GM12878 (cell line): ENCODE measurements around the gene EFNA2. TPM values are rescaled to one million over a fixed set of nuclear protein-coding genes. Genes with fewer than 3 reads are reported as not detected.

Experiments
- BHLHE40 ChIP-seq, 2 experiments: fragments of 450-650 bp in 1 of 2; IDR thresholded peaks; 2 replicates each; pipeline ENCODE4 v1.6.1; 2011 to 2017; ENCODE audit warnings: low read depth in 2 of 2, borderline replicate concordance in 1 of 2, improper control_type of control experiment in 1 of 2, low read length in 1 of 2, mild to moderate bottlenecking in 1 of 2
- CREB1 ChIP-seq: IDR thresholded peaks from 2 replicates; pipeline ENCODE4 v1.6.1; 2012; ENCODE audit warnings: low read depth, mild to moderate bottlenecking, inconsistent platforms
- DPF2 ChIP-seq: fragments of 450-650 bp; IDR thresholded peaks from 2 replicates; pipeline ENCODE4 v1.6.1; 2017; ENCODE audit warnings: mild to moderate bottlenecking
- E2F4 ChIP-seq: IDR thresholded peaks from 2 replicates; pipeline ENCODE4 v1.6.1; 2012; ENCODE audit warnings: low read depth, low read length, improper control_type of control experiment
- EGR1 ChIP-seq, 2 experiments: IDR thresholded peaks; 1 replicate in 1 of 2; 2 replicates in 1 of 2; pipeline ENCODE4 v1.6.1; 2011 to 2012; ENCODE audit warnings: low read depth in 2 of 2, low read length in 2 of 2, borderline replicate concordance in 1 of 2, mild to moderate bottlenecking in 1 of 2, moderate library complexity in 1 of 2
- HDAC2 ChIP-seq: fragments of 200-600 bp; sonication (generic); IDR thresholded peaks from 2 replicates; pipeline ENCODE4 v1.6.1; 2017
- HDAC6 ChIP-seq: fragments of 200-600 bp; sonication (generic); IDR thresholded peaks from one replicate; pipeline ENCODE4 v1.8.0; 2017; ENCODE audit warnings: antibody characterized with exemption; ENCODE audit not compliant: unreplicated experiment
- IKZF2 ChIP-seq, 2 experiments: fragments of 450-650 bp; IDR thresholded peaks; 2 replicates each; pipeline ENCODE4 v1.6.1; 2017; ENCODE audit warnings: mild to moderate bottlenecking in 2 of 2, moderate library complexity in 2 of 2
- KAT2A ChIP-seq: conservative IDR thresholded peaks from 2 replicates; pipeline ENCODE4 v1.6.1; 2011; ENCODE audit warnings: low read depth, low read length; ENCODE audit not compliant: control insufficient read depth
- LARP7 ChIP-seq: fragments of 450-650 bp; IDR thresholded peaks from 2 replicates; pipeline ENCODE4 v1.6.1; 2017; ENCODE audit warnings: mild to moderate bottlenecking
- MAX ChIP-seq: IDR thresholded peaks from 2 replicates; pipeline ENCODE4 v1.6.1; 2012; ENCODE audit warnings: low read depth, low read length, improper control_type of control experiment
- NFIC ChIP-seq: IDR thresholded peaks from 2 replicates; pipeline ENCODE4 v1.6.1; 2012; ENCODE audit warnings: low read depth, mild to moderate bottlenecking, inconsistent platforms, low read length, moderate library complexity
- NKRF ChIP-seq: fragments of 450-650 bp; conservative IDR thresholded peaks from 2 replicates; pipeline ENCODE4 v1.6.1; 2017; ENCODE audit warnings: mild to moderate bottlenecking, moderate library complexity
- PAX8 ChIP-seq: fragments of 450-650 bp; IDR thresholded peaks from 2 replicates; pipeline ENCODE4 v1.6.1; 2017; ENCODE audit warnings: mild to moderate bottlenecking, moderate library complexity
- RBBP5 ChIP-seq: fragments of 200-600 bp; sonication (generic); conservative IDR thresholded peaks from 2 replicates; pipeline ENCODE4 v1.6.1; 2016
- SMAD5 ChIP-seq: IDR thresholded peaks from 2 replicates; pipeline ENCODE4 v1.6.1; 2016; ENCODE audit warnings: antibody characterized with exemption, low read depth
- TAF1 ChIP-seq: IDR thresholded peaks from 2 replicates; pipeline ENCODE4 v1.6.1; 2011; ENCODE audit warnings: mild to moderate bottlenecking, low read depth, low read length, borderline replicate concordance
- TCF3 ChIP-seq: IDR thresholded peaks from 2 replicates; pipeline ENCODE4 v1.6.1; 2012; ENCODE audit warnings: low read depth, mild to moderate bottlenecking, low read length, borderline replicate concordance; ENCODE audit not compliant: insufficient read depth
- TCF7 ChIP-seq: IDR thresholded peaks from 2 replicates; pipeline ENCODE4 v1.6.1; 2014; ENCODE audit warnings: antibody characterized with exemption, borderline replicate concordance
- USF1 ChIP-seq: IDR thresholded peaks from 2 replicates; pipeline ENCODE4 v1.6.1; 2011; ENCODE audit warnings: borderline replicate concordance, low read depth, mild to moderate bottlenecking, moderate library complexity, mixed read lengths, low read length; ENCODE audit not compliant: insufficient read depth; ENCODE audit errors: extremely low read length
- ZNF217 ChIP-seq: fragments of 450-650 bp; IDR thresholded peaks from 2 replicates; pipeline ENCODE4 v1.6.1; 2017; ENCODE audit warnings: antibody characterized with exemption, mild to moderate bottlenecking
- ZNF592 ChIP-seq: fragments of 450-650 bp; IDR thresholded peaks from 2 replicates; pipeline ENCODE4 v1.6.1; 2017; ENCODE audit warnings: mild to moderate bottlenecking, moderate library complexity
- polyA plus RNA-seq, 11 experiments: library from polyadenylated mRNA; depleted of rRNA in 4 of 11; unstranded in 6 of 11; stranded (reverse) in 5 of 11; fragments of >200 nt; fragmentation: Nextera tagmentation in 4 of 11; fragmentation: Illumina TruSeq in 1 of 11; extraction: Ambion mirVana in 4 of 11; extraction: Trizol in 1 of 11; gene quantifications; 1 replicate in 1 of 11; 2 replicates in 10 of 11; pipeline versions ENCODE4 v1.2.1 to v1.2.3, GENCODE V29; 2011 to 2016; ENCODE audit warnings: inconsistent platforms in 2 of 11, missing spikeins in 2 of 11, low read depth in 1 of 11
- total RNA-seq, 4 experiments: library from RNA; depleted of rRNA in 3 of 4; stranded (reverse); fragments of >200 nt in 3 of 4; fragmentation: Illumina TruSeq in 1 of 4; extraction: Trizol in 1 of 4; gene quantifications; 2 replicates each; pipeline versions ENCODE4 v1.2.1 to v1.2.3, GENCODE V29; 2013 to 2021

Gene EFNA2
- total and polyA plus RNA-seq, 10 of the 15 experiments (the other 5 are each of a cell fraction or from before 2014, with no cell fraction given) = not detected

GRCh38 chr19:1260749-1261537 lies 24.7 kb upstream of the EFNA2 start (continued):
- no peak for TF ChIP-seq USF1
- TF ChIP-seq SMAD5 = no peak
- TF ChIP-seq E2F4 = no peak
- no peak; a peak in 1 of 4 replicates for TF ChIP-seq IKZF2 (IDR thresholded peaks at IDR 0.05)
- TF ChIP-seq HDAC6 = no peak
- peak in 1 of 2 experiments; percentile 84; a peak in 2 of 3 replicates for TF ChIP-seq EGR1 (IDR thresholded peaks at IDR 0.05; ENCODE audit: borderline replicate concordance in 1 of 2, low read depth in 2 of 2, low read length in 2 of 2)
- peak; percentile 63; the same call in 1 of the 2 replicates for TF ChIP-seq LARP7
- TF ChIP-seq NKRF = peak; percentile 62; the same call in 1 of the 2 replicates
- TF ChIP-seq RBBP5 = no peak
- no peak for TF ChIP-seq TCF7
- TF ChIP-seq TCF3 = no peak
- TF ChIP-seq HDAC2 = no peak
- TF ChIP-seq MAX = peak; percentile 59; the same call in 1 of the 2 replicates
- TF ChIP-seq CREB1 = no peak
- peak; percentile 98 for TF ChIP-seq DPF2
- TF ChIP-seq PAX8 = no peak
- TF ChIP-seq KAT2A = no peak
- TF ChIP-seq BHLHE40 (IDR thresholded peaks at IDR 0.05; ENCODE audit: borderline replicate concordance in 1 of 2, low read depth in 2 of 2, low read length in 1 of 2) = peak; percentile 97 to 100
- TF ChIP-seq NFIC = no peak
- TF ChIP-seq TAF1 = no peak
- TF ChIP-seq ZNF217 = no peak; the same call in 1 of the 2 replicates
- TF ChIP-seq ZNF592 = no peak
